Activated T-helper 2 cell treated with anti-CD3 and anti-CD28 coated beads, Interferon-gamma antibody, Interleukin-2, Interleukin-4, amounts not matched to agents 10 μg/mL and 5 μg/mL and 100 μg/mL, durations not matched to agents 14 hours and 24 hours and 36 hours (primary cell): ENCODE data around the gene PRAMEF8. TPM values are rescaled to one million over a fixed set of nuclear protein-coding genes. Genes with fewer than 3 reads are reported as not detected.
"Not testable (repeated sequence)": the region's sequence is repeated elsewhere in the genome, so short reads cannot be mapped to it uniquely, and the experiment has no call there.

ENCODE experiments used
- DNase-seq: peaks from one replicate; pipeline ENCODE4 v3.0.0; 2021; ENCODE audit warnings: low spot score
- H3K27ac Mint-ChIP-seq: one replicate; pipeline ENCODE4 v1.8.0; 2021; ENCODE audit warnings: mixed read lengths
- H3K27me3 Mint-ChIP-seq: one replicate; pipeline ENCODE4 v1.8.0; 2021; ENCODE audit warnings: low read depth, mixed read lengths
- H3K36me3 Mint-ChIP-seq: one replicate; pipeline ENCODE4 v1.8.0; 2021; ENCODE audit warnings: low read depth, mixed read lengths
- H3K4me1 Mint-ChIP-seq: one replicate; pipeline ENCODE4 v1.8.0; 2021; ENCODE audit warnings: low read depth, mixed read lengths
- H3K4me3 Mint-ChIP-seq: one replicate; pipeline ENCODE4 v1.8.0; 2021; ENCODE audit warnings: low read depth, mild to moderate bottlenecking, moderate library complexity, mixed read lengths
- H3K9me3 Mint-ChIP-seq: one replicate; pipeline ENCODE4 v1.8.0; 2021; ENCODE audit warnings: mixed read lengths
- intact Hi-C: fragments of 100-400 bp; cut with micrococcal nuclease; formaldehyde crosslinking; loops from one replicate; pipeline ENCODE4 v1.15.1; 2023
- total RNA-seq: library from RNA; stranded (reverse); gene quantifications from 2 replicates; pipeline ENCODE4 v1.2.3, GENCODE V29; 2022

Gene PRAMEF8
- total RNA-seq, 1 donor from 2014 or later, result not detected

DNA sequence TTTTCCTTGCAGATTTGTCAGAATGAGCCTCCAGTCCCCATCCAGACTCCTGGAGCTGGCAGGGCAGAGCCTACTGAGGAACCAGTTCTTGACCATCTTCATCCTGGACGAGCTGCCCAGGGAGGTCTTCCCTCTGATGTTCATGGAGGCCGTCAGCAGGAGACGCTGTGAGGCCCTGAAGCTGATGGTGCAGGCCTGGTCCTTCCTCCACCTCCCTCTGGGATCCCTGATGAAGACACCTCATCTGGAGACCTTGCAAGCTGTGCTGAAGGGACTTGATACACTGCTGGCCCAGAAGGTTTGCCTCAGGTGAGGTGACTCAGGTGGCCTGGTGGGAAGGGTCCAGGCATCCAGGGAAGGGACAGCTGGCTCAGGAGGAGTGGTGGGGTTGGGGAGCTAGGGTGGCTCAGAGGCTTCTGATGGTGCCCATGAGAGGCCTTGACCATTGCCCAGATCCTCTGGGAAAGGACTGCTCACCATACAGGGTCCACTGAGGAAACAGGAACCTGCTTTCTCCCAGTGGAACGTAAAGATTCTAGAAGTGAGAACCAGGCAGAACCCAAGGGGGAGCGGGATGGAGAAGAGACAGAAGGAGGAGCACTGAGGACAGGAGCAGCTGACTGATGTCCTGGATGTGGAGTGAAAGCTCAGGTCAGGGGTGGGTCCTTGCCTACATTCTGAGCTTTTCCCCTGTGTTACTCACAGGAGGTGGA is 38.9 kb downstream of the PRAMEF8 start:
- DNase-seq, intact Hi-C loops, H3K36me3 Mint-ChIP-seq, H3K4me1 Mint-ChIP-seq, H3K9me3 Mint-ChIP-seq, H3K27me3 Mint-ChIP-seq, H3K27ac Mint-ChIP-seq, H3K4me3 Mint-ChIP-seq: not testable (repeated sequence)

- intact Hi-C loops, H3K9me3 Mint-ChIP-seq, DNase-seq, H3K36me3 Mint-ChIP-seq, H3K27ac Mint-ChIP-seq, H3K27me3 Mint-ChIP-seq, H3K4me3 Mint-ChIP-seq, H3K4me1 Mint-ChIP-seq: not testable (repeated sequence)
These were observed 41.2 kb downstream of the PRAMEF8 start for GRCh38 chr1:13243536-13244263.

- intact Hi-C loops, H3K27me3 Mint-ChIP-seq, H3K4me3 Mint-ChIP-seq, H3K27ac Mint-ChIP-seq, H3K36me3 Mint-ChIP-seq, H3K9me3 Mint-ChIP-seq, H3K4me1 Mint-ChIP-seq, DNase-seq: not testable (repeated sequence)
These were observed 45.3 kb downstream of the PRAMEF8 start for GRCh38 chr1:13239633-13240032.

DNA sequence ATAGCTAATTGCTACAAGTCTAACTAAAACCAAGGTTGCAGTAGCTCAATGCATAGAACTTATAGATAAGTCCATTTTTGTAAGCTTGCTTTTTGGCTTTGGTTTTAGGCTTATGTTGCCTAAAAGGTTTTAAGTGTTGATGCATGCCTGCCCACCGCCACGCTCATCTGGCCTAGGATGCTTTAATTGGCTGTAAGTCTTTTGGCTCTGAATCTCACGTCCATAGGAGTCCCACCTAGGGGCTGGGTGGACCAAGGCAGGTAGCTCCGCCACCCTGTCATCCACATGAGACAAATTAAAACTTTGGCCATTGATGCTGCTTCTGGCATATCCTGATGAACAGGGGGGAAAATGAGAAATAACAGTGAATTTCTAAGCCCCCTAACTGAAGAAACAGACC is 47.4 kb downstream of the PRAMEF8 start:
- H3K4me3 Mint-ChIP-seq, intact Hi-C loops, H3K27me3 Mint-ChIP-seq, H3K9me3 Mint-ChIP-seq, DNase-seq, H3K36me3 Mint-ChIP-seq, H3K4me1 Mint-ChIP-seq, H3K27ac Mint-ChIP-seq: not testable (repeated sequence)

GRCh38 chr1:13234057-13234456 is 50.9 kb downstream of the PRAMEF8 start:
- DNase-seq, H3K4me1 Mint-ChIP-seq, H3K4me3 Mint-ChIP-seq, H3K9me3 Mint-ChIP-seq, H3K27me3 Mint-ChIP-seq, H3K36me3 Mint-ChIP-seq, H3K27ac Mint-ChIP-seq, intact Hi-C loops: not testable (repeated sequence)

GRCh38 chr1:13232056-13232455 is 52.9 kb downstream of the PRAMEF8 start:
- H3K27ac Mint-ChIP-seq, H3K36me3 Mint-ChIP-seq, H3K27me3 Mint-ChIP-seq, H3K9me3 Mint-ChIP-seq, H3K4me3 Mint-ChIP-seq, H3K4me1 Mint-ChIP-seq, intact Hi-C loops: not testable (repeated sequence)
- DNase-seq, result peak; percentile 3

Other genes with a start within 250 kb of the PRAMEF8 start
- gene PRAMEF27, start 228.6 kb downstream of the PRAMEF8 start, total RNA-seq, result not detected in 2 replicates
- gene HNRNPCL3, start 224.4 kb downstream of the PRAMEF8 start, total RNA-seq, result not detected in 2 replicates
- gene PRAMEF25, start 214.4 kb downstream of the PRAMEF8 start, total RNA-seq, result not detected in 2 replicates
- not detected in 2 replicates for gene HNRNPCL2, start 168.3 kb downstream of the PRAMEF8 start, total RNA-seq
- not detected in 2 replicates for gene PRAMEF26, start 129.1 kb downstream of the PRAMEF8 start, total RNA-seq
- gene HNRNPCL4, start 119.5 kb downstream of the PRAMEF8 start, total RNA-seq, result not detected in 2 replicates
- not detected in 2 replicates for gene PRAMEF9, start 113.3 kb downstream of the PRAMEF8 start, total RNA-seq
- gene PRAMEF13, start 83.7 kb downstream of the PRAMEF8 start, total RNA-seq, result not detected in 2 replicates
- gene PRAMEF18, start 59.0 kb downstream of the PRAMEF8 start, total RNA-seq, result not detected in 2 replicates
- not detected in 2 replicates for gene PRAMEF5, start 30.9 kb downstream of the PRAMEF8 start, total RNA-seq
- gene PRAMEF33, start 18.4 kb upstream of the PRAMEF8 start, total RNA-seq, result not detected in 2 replicates
- gene PRAMEF15, start 30.4 kb upstream of the PRAMEF8 start, total RNA-seq, result not detected in 2 replicates
- gene PRAMEF14, start 62.0 kb upstream of the PRAMEF8 start, total RNA-seq, result not detected in 2 replicates
- gene PRAMEF19, start 86.8 kb upstream of the PRAMEF8 start, total RNA-seq, result not detected in 2 replicates
- gene PRAMEF17, start 104.5 kb upstream of the PRAMEF8 start, total RNA-seq, result not detected in 2 replicates
- gene PRAMEF20, start 125.3 kb upstream of the PRAMEF8 start, total RNA-seq, result not detected in 2 replicates
- gene LRRC38, start 228.9 kb upstream of the PRAMEF8 start, total RNA-seq, result not detected in 2 replicates